HepG2 (cell line): Measurements from ENCODE around the gene NDOR1. TPM values are rescaled to one million over a fixed set of nuclear protein-coding genes. Genes with fewer than 3 reads are reported as not detected.

Experiments
- FLYWCH1 ChIP-seq: sonication (generic); formaldehyde crosslinking; IDR thresholded peaks from 2 replicates; pipeline ENCODE4 v1.8.1; 2023; ENCODE audit warnings: mild to moderate bottlenecking, missing genetic modification reagents
- GMEB2 ChIP-seq: IDR thresholded peaks from 2 replicates; pipeline ENCODE4 v1.6.1; 2016; ENCODE audit warnings: missing biosample characterization, missing genetic modification reagents, low read depth
- HCFC1 ChIP-seq: fragments of 150-350 bp; IDR thresholded peaks from 2 replicates; pipeline ENCODE4 v1.6.1; 2014; ENCODE audit warnings: low read depth, low read length
- KAT8 ChIP-seq: IDR thresholded peaks from 2 replicates; pipeline ENCODE4 v1.6.1; 2016; ENCODE audit warnings: missing genetic modification reagents, missing compliant biosample characterization
- MIER2 ChIP-seq: IDR thresholded peaks from 2 replicates; pipeline ENCODE4 v1.6.1; 2016; ENCODE audit warnings: missing biosample characterization, missing genetic modification reagents
- NCOA5 ChIP-seq: sonication (generic); formaldehyde crosslinking; IDR thresholded peaks from 2 replicates; pipeline ENCODE4 v1.4.0; 2020; ENCODE audit warnings: missing genetic modification reagents
- NFAT5 ChIP-seq: sonication (generic); formaldehyde crosslinking; IDR thresholded peaks from 2 replicates; pipeline ENCODE4 v1.4.0; 2020; ENCODE audit warnings: missing genetic modification reagents
- NKX3-1 ChIP-seq: sonication (generic); formaldehyde crosslinking; IDR thresholded peaks from 2 replicates; pipeline ENCODE4 v1.5.0; 2020; ENCODE audit warnings: missing genetic modification reagents
- RARA ChIP-seq: IDR thresholded peaks from 2 replicates; pipeline ENCODE4 v1.6.1; 2016; ENCODE audit warnings: missing genetic modification reagents, missing compliant biosample characterization
- SNAPC5 ChIP-seq: sonication (generic); formaldehyde crosslinking; IDR thresholded peaks from 2 replicates; pipeline ENCODE4 v1.8.1; 2023; ENCODE audit warnings: mild to moderate bottlenecking, missing genetic modification reagents, borderline replicate concordance
- SP4 ChIP-seq: sonication (generic); formaldehyde crosslinking; IDR thresholded peaks from 2 replicates; pipeline ENCODE4 v1.8.1; 2023; ENCODE audit warnings: mild to moderate bottlenecking, missing genetic modification reagents
- TBP ChIP-seq: sonication (generic); formaldehyde crosslinking; IDR thresholded peaks from 2 replicates; pipeline ENCODE4 v1.5.0; 2020; ENCODE audit warnings: missing genetic modification reagents
- TFDP2 ChIP-seq: sonication (generic); formaldehyde crosslinking; IDR thresholded peaks from 2 replicates; pipeline ENCODE4 v1.4.0; 2020; ENCODE audit warnings: missing genetic modification reagents
- TMF1 ChIP-seq: sonication (generic); formaldehyde crosslinking; IDR thresholded peaks from 2 replicates; pipeline ENCODE4 v1.8.1; 2022; ENCODE audit warnings: low read depth, missing genetic modification reagents
- ZGPAT ChIP-seq: IDR thresholded peaks from 2 replicates; pipeline ENCODE4 v1.6.1; 2016; ENCODE audit warnings: mild to moderate bottlenecking
- ZNF205 ChIP-seq: IDR thresholded peaks from 2 replicates; pipeline ENCODE4 v1.6.1; 2018; ENCODE audit warnings: missing biosample characterization, missing genetic modification reagents
- ZNF558 ChIP-seq: sonication (generic); formaldehyde crosslinking; IDR thresholded peaks from 2 replicates; pipeline ENCODE4 v1.9.0; 2022; ENCODE audit warnings: mild to moderate bottlenecking, missing genetic modification reagents, borderline replicate concordance
- ZNF740 ChIP-seq: sonication (generic); formaldehyde crosslinking; IDR thresholded peaks from 2 replicates; pipeline ENCODE4 v1.4.0; 2020; ENCODE audit warnings: missing genetic modification reagents
- ZNF878 ChIP-seq: sonication (generic); formaldehyde crosslinking; IDR thresholded peaks from 2 replicates; pipeline ENCODE4 v1.8.1; 2023; ENCODE audit warnings: mild to moderate bottlenecking, missing genetic modification reagents, moderate library complexity
- ZSCAN30 ChIP-seq: sonication (generic); formaldehyde crosslinking; IDR thresholded peaks from 2 replicates; pipeline ENCODE4 v1.5.0; 2020; ENCODE audit warnings: mild to moderate bottlenecking, missing genetic modification reagents
- polyA plus RNA-seq, 8 experiments: library from polyadenylated mRNA; depleted of rRNA in 3 of 8; stranded (reverse) in 7 of 8; unstranded in 1 of 8; fragments of >200 nt; fragmentation: Illumina TruSeq in 4 of 8; extraction: Trizol in 4 of 8; gene quantifications; 2 replicates each; pipeline versions ENCODE4 v1.2.1 to v1.2.3, GENCODE V29; 2011 to 2016; ENCODE audit warnings: low read depth in 4 of 8, missing spikeins in 1 of 8, mixed read lengths in 1 of 8; ENCODE audit not compliant: insufficient read depth in 1 of 8
- total RNA-seq, 5 experiments: library from RNA; depleted of rRNA; stranded (reverse); fragments of >200 nt; fragmentation: Illumina TruSeq; extraction: Trizol; gene quantifications; 2 replicates each; pipeline ENCODE4 v1.2.3, GENCODE V29; 2016; ENCODE audit warnings: low read depth in 1 of 5

Gene NDOR1
- total and polyA plus RNA-seq, 2 of the 13 experiments (the other 11 are each of a cell fraction or from before 2014, with no cell fraction given), result 3.6 to 8.7 TPM

- TF ChIP-seq TMF1 (CRISPR knock-in tag) (no peak), SP4 (no peak), RARA (CRISPR knock-in tag) (peak; percentile 42), ZSCAN30 (no peak), SNAPC5 (CRISPR knock-in tag) (no peak), ZNF558 (CRISPR knock-in tag) (peak; percentile 63; the same call in 1 of the 2 replicates), ZNF878 (no peak), ZNF740 (CRISPR knock-in tag) (no peak), NFAT5 (CRISPR knock-in tag) (no peak; the same call in 1 of the 2 replicates), KAT8 (CRISPR knock-in tag) (peak; percentile 40; the same call in 1 of the 2 replicates), NKX3-1 (CRISPR knock-in tag) (peak; percentile 79; the same call in 1 of the 2 replicates), TBP (CRISPR knock-in tag) (no peak), GMEB2 (CRISPR knock-in tag) (no peak), ZNF205 (CRISPR knock-in tag) (peak; percentile 64), TFDP2 (peak; percentile 69), HCFC1 (no peak), FLYWCH1 (CRISPR knock-in tag) (no peak), ZGPAT (CRISPR knock-in tag) (peak; percentile 79; the same call in 1 of the 2 replicates), NCOA5 (CRISPR knock-in tag) (no peak), MIER2 (0 out of 2 replicates have a peak, but pooled peaks have one; percentile 23)
Measured at GRCh38 chr9:137240318-137240840, 34.9 kb downstream of the NDOR1 start (continued).
